Activated CD4-positive, alpha-beta T cell treated with anti-CD3 and anti-CD28 coated beads for 4 hours (primary cell): ENCODE data around the gene S100A3.
"Not testable (repeated sequence)": the region's sequence is repeated elsewhere in the genome, so short reads cannot be mapped to it uniquely, and the experiment has no call there.

Experiments
- DNase-seq, 2 donors: peaks; one replicate each; pipeline ENCODE4 v3.0.0-alpha.2; 2020

S100A3 gene

GRCh38 chr1:153568367-153569099, 19.5 kb upstream of the S100A3 start:
- DNase-seq = peak; percentile 78 to 82

- DNase-seq = peak; percentile 15 to 46
These were observed 18.7 kb upstream of the S100A3 start for GRCh38 chr1:153567621-153568366.

- peak; percentile 90 to 93 for DNase-seq
These were observed 17.6 kb upstream of the S100A3 start for GRCh38 chr1:153566414-153567371.

- peak; percentile 49 to 68 for DNase-seq
These were observed 16.7 kb upstream of the S100A3 start, which contains the start of gene S100A2 for GRCh38 chr1:153565529-153566374. Gene S100A2 (minus strand): TSS chr1:153565844. CDS start chr1:153563877, 1,967 bp downstream.

- DNase-seq = no peak
These were observed 14.9 kb upstream of the S100A3 start for GRCh38 chr1:153563991-153564390.

GRCh38 chr1:153563483-153563901, 14.4 kb upstream of the S100A3 start:
- DNase-seq = no peak

- not testable (repeated sequence) for DNase-seq
These were observed 13.0 kb upstream of the S100A3 start for GRCh38 chr1:153562021-153562420.

- no peak for DNase-seq
These were observed 12.5 kb upstream of the S100A3 start for GRCh38 chr1:153561466-153561985.

- DNase-seq = no peak
These were observed 11.9 kb upstream of the S100A3 start for GRCh38 chr1:153560771-153561465.

GRCh38 chr1:153560241-153560640, 11.2 kb upstream of the S100A3 start:
- no peak for DNase-seq

GRCh38 chr1:153557877-153558276, 8.8 kb upstream of the S100A3 start:
- no peak for DNase-seq

GRCh38 chr1:153556348-153556747, 7.3 kb upstream of the S100A3 start:
- no peak for DNase-seq

- DNase-seq = no peak
These were observed 4.9 kb upstream of the S100A3 start for GRCh38 chr1:153553830-153554541.

GRCh38 chr1:153553096-153553495, 4.0 kb upstream of the S100A3 start:
- DNase-seq = no peak

- no peak for DNase-seq
These were observed 3.3 kb upstream of the S100A3 start for GRCh38 chr1:153552335-153552734.

GRCh38 chr1:153550827-153551500, 1.9 kb upstream of the S100A3 start:
- no peak for DNase-seq

- no peak for DNase-seq
These were observed 1.3 kb upstream of the S100A3 start for GRCh38 chr1:153550398-153550758.

- no peak for DNase-seq
These were observed 811 bp upstream of the S100A3 start for GRCh38 chr1:153549741-153550397.
